ENCODE results near the gene PCBP1.
"Not testable (repeated sequence)": the region's sequence is repeated elsewhere in the genome, so short reads cannot be mapped to it uniquely, and the experiment has no call there.

PCBP1 gene

DNA sequence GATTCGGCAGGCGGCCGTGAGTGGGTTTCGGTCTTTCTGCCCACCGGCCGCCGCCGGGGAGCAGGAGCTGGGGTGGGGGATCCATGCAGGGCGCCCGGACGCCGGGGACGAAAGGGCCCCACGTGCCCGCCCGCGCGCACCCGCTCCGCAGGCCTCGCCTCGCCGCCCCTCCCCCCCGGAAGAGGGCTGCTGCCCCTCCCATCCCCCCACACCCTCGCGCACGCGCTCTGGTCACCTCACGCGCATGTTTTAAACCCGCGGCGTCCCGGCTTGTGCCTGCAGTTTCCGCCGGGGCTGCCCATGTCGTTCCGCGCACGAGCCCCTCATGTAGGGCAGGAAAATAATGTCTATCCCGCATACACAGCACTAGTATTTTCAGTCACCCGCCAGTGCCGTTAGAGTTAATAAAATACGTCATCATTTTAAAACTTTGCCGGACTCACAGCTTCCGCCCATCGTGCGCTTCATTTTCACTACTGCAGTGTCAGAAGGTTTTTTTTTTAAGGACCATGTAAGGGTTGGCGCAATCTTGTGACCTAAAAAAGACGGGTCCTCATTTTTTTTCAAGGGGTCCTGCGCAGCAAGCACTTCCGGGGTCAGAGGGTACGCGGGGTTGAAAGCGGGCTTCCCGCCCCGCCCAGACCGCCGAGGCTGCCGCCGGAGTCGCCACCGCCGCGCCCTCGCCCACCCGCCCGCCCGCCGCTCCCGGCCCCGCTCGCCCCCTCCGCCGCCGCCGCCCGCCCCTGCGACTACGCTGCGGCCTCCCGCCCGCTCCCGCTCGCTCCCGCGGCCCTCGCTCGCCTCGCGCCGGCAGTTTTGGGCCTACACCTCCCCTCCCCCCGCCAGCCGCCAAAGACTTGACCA is at the start of gene PCBP1:
TSS of gene PCBP1 (plus strand) at position 640 of the 864 bp plus-strand sequence. CDS start 267 bp downstream, outside the sequence.
- peak; percentile 92 for DNase-seq

DNA sequence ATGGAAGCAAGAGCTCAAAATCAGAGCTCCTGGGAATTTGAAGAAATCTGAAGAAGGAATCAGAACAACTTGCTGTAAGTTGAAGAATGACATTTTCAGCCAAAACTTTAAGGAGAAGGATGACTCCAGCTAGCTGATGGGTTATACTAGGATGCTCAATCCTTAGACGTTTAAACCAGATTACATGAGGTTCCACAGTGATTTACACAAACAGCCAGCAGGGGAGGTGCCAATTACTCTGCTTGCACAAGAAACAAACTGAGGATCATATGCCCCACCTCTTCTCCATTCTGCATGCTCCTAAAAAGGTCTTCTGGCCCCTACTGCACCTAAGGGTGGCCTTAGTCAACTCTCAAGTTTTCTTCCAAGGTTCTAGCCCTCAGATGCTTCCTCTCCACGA is 47.9 kb upstream of the PCBP1 start:
- DNase-seq = no peak

DNA sequence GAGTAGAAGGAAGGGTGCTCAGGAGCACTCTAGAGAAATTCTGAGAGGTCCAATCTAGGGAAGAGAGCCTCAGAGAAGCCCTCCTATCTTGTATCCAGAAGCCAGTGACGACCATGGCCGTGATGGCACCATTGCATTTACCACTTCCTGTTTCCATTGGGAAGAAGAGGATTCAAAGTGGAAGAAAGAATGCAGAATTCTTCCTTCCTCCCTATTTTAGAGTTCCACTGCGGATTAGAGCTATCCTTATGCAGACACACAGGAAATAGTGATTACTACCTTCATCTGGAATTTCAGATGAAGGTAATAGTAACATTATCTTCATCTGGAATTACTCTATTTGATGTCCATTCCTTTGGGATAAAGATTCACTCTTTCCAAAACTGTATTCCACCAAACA is 45.6 kb upstream of the PCBP1 start:
- no peak for DNase-seq

DNA sequence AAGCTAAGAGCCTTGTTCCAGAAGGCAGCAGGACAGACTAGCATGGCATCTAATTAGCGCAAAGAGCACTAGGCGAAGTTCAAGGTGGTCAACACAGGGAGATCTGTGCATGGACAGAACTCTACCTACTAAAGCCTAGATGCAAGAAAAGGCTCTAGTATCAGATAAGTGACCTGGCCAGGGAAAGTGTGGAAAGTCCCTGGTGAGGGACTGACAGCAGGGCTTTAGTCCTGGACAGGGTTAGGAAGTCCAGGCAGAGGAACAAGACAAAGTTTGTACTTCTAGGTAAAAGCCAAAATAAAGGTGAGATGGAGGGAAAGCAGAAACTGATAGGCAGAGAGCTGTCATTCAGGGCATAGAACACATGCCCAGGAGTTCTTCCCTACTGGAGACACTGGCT is 45.0 kb upstream of the PCBP1 start:
- no peak for DNase-seq

DNA sequence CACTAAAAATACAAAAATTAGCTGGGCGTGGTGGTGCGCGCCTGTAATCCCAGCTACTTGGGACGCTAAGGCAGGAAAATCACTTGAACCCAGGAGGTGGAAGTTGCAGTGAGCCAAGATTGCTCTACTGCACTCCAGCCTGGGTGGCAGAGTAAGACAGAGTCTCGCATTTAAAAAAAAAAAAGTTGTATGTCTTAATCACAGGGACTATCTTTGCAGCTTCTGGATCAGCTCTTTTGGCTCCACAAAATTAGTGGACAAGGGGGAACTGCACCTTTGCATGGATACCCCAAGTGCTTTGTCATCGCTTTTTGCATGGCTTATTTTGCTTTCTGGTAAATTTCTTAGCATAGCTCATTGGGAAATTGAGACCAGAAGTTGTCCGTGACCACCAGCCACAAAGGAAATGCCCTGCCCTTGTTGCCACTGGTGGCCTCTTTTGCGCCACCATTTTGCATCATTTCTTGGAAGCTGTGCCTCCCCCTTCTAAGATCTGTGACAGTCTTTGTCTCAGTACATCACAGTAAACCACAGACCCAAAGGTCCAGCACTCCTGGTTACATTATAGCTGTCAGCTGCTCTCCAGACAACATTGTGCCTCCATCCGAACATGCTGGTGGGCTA is 43.9 kb upstream of the PCBP1 start:
- no peak for DNase-seq

DNA sequence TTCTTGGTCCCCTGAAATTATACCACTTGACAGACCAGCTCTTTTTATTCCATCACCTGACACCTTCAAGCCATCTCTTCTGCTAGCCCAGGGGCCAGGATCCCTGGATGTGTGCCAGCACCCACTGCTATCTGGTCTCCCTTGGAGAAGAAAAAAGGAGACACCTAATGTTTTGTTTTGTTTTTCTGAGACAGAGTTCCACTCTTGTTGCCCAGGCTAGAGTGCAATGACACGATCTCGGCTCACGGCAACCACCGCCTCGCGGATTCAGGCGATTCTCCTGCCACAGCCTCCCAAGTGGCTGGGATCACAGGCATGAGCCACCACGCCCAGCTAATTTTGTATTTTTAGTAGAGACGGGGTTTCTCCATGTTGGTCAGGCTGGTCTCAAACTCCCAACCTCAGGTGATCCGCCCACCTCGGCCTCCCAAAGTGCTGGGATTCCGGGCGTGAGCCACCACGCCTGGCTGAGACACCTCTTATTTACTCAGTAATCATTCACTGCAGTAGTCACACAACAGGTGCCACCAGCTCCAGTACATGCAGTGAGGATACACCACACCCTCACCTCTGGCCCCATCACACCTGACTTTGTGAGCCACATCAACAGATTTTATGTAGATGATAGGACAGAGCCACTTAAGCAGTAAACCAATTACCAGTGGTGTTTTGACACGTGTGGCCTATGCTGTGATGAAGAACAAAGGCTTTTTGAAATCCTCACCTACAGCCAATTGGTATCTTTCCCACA is 42.8 kb upstream of the PCBP1 start:
- no peak for DNase-seq

DNA sequence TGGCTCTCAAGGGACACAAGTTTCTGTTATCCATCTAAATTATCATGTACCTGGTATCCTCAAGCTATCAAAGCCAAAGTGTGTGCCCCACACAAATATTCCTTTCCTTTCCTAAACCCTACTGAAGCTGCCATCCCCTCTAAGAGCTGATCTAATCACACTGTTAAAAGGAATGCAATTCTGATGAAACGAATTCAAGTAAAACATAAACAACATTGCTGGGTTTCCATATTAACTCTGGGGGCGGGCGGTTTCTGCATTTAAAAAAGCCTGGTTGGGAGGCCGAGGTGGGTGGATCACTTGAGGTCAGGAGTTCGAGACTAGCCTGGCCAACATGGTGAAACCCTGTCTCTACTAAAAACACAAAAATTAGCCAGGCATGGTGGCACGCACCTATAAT is 41.9 kb upstream of the PCBP1 start:
- DNase-seq = no peak

DNA sequence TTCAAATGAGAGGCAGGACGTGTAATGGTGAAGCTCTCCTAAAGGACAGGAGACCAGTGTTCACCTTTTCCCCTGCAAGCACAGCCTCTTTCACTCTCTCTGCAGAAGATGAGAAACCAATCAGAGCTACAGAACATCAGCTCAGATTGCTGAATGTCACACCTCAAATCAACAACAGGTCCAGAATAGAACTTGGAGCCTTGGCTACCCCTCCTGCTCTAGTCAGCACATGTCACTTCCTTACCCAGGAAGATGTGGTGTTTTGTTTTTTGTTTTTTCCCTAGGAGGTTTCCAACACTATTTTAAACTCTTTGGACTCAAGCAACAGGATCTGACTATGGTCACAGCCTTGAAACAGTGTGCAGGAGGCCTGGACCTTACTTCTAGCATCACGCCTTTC is 41.3 kb upstream of the PCBP1 start:
- DNase-seq = no peak

DNA sequence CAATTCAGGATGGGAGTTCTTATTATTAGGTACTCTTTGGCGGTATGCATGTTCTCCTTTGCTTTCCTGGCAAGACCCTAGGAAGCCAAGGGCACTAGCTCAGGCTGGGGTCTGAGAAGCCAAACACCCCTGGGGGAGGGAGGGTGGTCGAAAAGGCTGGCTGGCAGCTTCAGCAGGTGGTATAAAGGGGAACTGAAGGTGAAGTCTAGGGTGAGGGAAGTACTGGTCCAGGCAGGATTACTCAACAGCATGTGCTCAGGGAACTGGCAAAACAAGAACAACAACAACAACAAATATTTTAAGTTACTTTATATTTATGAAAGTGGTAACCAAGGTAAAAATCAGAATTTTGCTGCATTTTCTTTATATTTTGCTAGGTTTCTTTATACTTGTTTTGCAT is 40.7 kb upstream of the PCBP1 start:
- DNase-seq = no peak

DNA sequence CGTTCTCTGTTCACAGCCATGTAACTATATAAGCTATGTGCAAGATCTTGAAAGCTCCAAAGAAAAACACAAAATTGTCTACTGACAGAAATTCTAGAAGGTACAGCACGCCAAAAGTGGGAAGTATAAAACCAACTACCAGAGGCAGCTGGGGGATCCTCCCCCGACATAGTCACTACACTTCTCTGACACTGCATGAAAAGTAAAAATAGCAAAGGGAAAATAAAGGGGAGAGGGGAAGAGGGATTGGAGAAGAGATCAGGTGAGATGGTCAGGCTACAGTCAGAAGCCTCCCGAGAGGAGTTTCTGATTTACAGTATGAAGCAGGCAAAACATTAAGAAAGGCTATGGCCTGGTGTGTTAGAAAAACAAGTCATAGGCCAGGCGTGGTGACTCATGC is 39.8 kb upstream of the PCBP1 start:
- no peak for DNase-seq

DNA sequence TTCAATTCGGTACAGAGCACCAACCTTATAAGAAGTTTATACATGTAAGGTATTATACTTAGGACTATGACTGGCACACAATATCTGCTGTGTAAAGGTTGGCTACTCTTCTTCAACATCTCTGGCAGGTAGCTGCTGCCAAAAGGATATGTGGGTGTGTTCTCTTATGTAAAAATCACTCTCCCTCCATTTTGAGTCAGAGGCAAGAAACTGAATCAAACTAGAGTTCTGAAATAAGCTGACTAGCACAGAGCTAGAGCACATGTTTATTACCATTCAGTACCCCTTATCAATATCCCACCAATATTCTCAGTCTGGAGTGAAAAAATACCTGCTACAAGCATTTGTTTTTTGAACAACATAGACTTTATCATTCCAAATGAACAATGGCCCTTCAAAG is 38.0 kb upstream of the PCBP1 start:
- no peak for DNase-seq

DNA sequence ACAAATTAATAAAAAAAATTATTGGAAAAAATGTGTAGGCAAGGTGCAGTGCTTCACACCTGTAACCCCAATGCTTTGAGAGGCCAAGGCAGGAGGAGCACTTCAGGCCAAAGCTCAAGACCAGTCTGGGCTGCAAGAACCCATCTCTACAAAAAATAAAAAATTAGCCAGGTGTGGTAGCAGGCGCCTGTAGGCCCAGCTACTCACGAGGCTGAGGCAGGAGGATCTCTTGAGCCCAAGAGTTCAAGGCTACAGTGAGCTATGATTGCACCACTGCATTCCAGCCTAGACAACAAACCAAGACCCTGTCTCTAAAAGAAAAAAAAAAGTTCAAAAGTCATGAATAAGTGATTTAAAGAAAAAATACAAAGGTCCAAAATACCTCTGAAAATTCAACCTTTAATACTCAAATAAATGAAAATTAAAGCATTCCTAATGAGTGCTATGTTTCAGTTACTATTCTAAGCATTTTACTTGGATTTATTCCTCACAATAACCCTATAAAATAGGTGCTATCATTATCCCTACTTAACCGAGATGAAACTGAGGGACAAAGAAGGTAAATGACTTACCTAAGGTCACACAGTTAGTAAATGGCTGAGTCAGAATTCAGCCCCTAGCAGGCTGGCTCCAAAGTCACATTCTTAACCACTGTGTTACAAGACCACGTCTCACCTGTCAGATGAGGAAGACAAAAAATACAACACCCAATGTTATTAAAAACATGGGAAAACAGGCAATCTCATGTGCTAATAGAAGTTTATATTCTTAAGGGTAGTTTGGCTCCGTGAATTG is 36.4 kb upstream of the PCBP1 start:
- DNase-seq = no peak

DNA sequence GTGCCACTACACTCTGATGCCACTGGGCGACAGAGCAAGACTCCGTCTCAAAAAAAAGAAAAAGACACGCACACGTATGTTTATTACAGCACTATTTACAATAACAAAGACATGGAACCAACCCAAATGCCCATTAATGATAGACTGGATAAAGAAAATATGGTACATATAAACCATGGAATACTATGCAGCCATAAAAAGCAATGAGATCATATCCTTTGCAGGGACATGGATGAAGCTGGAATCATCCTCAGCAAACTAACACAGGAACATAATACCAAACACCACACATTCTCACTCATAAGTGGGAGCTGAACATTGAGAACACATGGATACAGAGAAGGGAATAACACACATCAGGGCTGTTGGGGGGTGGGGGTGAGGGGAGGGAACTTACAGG is 32.0 kb upstream of the PCBP1 start:
- DNase-seq = not testable (repeated sequence)

DNA sequence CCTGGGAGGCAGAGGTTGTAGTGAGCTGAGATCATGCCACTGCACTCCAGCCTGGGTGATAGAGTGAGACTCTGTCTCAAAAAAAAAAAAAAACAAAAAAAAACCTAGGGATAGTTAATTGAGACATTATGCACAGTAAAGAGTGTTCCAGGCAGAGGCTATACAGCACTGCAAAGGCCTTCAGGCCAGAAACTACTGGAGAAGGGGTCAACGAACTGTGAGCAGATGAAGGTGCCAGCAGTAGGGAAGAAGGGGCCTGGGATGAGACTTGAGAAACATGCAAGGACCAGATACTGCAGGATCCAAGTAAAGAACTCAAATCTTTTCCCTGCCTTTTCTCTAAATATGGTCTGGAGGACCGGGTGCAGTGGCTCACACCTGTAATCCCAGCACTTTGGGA is 26.0 kb upstream of the PCBP1 start:
- DNase-seq = no peak

DNA sequence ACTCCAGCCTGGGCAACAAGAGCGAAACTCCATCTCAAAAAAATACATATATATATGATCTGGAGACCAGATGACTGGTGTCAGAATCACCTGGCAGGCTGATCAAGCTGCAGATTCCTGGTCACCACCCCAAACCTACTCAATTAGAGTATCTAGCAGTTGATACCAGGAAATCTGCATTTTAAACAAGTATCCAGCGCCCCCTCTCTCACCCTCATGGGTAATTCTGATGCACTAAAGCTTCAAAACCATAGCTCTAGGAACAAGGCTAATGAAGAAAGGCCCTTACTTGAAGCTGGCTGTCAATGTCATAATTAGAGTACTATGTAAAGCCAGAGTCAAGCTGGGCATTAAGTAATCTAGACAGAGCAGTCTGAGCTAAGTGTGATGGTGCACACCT is 25.0 kb upstream of the PCBP1 start:
- DNase-seq = no peak

DNA sequence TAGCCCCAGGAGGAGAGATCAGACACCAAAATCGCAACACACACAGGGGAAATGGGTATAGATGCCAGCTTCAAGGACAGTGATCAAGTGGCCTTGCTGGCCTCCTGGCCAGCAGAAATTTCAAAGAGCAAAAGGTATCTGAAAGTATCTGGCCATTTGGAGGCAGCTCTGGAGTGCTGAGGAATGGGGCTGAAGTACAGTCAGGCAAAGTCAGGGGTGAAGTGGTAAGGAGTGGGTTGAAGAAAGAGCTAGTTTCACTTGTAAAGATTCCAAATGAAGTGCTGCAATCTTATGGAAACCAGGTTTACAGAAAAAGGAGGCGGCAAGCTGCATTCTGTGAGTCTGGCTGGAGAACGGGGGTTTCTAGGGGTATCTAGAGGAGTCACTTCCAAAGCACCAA is 19.2 kb upstream of the PCBP1 start:
- DNase-seq = no peak

DNA sequence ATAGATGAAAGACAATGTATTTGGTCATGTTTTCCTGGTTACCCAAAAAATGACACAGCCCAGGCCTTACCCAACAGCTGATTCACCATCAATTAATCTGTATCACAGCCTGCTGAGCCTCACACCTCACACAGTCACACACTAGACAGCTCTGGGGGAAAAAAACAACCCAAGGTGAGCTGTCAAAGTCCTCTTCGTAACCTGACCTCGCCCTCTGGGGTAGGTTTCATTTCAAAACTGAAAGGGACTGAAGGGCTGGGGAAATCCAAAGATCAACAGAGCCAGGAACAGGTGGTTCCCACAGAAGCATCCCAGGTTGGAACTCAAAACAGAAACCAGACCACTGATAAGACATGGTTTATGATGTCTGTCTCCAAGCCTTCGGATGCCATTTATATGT is 18.2 kb upstream of the PCBP1 start:
- no peak for DNase-seq

DNA sequence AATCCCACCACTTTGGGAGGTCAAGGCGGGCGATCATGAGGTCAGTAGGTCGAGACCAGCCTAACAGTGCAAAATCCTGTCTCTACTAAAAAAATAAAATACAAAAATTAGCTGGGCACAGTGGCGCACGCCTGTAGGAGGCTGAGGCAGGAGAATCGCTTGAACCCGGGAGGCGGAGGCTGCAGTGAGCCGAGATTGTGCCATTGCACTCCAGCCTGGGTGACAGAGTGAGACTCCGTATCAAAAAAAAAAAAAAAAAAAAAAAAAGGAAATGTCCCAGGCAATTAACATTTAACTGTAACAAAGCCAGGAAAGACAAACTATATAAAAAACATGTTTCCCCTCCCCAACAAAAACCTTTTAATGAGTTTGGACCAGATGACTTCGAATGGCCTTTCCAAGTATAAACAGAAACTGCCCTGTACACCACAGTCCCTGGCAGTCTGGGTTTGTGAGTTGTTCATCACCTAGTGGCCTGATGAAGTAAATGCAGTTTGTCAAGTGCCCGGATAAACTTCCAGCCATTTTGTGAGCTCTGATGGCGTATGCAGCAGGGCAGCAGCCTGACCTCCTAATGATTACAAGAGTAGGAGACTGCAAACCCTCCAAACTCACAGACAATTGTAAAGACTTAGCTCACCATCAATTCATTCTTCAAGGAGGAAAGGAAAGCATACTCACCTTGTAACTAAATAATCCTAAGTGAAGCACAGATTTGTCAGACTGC is 16.6 kb upstream of the PCBP1 start:
- DNase-seq = peak; percentile 72

DNA sequence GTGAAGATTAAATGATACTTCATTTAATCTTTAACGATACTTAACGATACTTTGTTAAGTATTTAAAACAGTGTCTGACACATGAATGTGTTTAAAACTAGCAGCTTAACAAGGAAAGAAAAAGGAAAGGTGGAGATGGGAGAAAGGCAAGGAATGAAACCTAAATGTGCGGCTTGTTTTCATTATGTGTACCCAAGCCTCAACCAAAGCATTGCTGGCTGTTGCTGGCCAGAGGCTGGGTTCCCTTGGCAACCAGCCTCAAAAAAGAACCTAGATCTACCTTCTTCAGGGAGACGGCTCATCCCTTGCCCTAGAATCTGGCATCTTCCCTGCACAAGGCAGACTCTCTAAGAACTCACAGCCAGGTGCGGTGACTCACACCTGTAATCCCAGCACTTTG is 13.8 kb upstream of the PCBP1 start:
- no peak for DNase-seq

DNA sequence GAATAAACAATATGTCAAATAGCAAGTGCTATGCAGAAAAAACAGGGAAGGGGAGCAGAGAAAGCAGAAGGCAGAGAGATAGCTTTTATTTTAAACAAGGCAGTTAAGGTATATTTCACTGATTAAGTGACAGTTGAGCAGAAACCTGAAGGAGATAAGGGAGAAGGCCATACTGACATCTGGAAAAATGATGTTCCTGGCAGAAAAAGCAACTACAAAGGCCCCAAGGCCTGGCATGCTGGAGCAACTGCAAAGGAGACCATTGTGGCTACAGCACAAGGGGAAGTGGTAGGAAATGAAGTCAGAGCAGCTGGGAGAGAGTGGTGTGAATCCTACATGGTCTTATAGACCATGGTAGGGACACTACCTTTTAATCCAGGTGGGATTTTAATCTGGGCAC is 8.9 kb upstream of the PCBP1 start:
- no peak for DNase-seq

DNA sequence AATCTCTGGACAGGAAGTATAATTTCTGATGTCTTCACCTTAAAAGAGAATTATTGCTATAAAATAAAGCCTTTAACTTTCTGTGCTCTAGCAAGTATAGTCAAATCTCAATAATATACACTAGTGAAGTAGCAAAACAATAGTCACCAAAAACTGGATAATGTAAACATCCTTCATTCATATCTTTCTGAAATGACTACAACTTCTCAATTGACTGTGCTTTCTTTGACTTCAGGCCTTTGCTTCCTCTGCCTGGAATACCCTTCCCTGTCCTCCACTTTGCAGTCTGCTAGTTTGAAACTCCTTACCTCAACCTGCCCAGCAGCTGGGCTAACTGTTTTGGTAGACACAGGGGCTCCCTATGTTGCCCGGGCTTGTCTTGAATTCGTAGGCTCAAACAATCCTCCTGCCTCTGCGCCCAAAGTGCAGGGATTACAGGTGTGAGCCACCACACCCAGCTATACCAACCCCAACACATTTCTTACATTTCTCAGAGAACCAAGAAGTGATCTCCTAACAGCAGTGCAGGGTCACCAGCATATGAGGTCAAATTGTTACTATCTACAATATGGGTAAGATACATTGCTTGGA is 6.6 kb upstream of the PCBP1 start:
- DNase-seq = no peak

DNA sequence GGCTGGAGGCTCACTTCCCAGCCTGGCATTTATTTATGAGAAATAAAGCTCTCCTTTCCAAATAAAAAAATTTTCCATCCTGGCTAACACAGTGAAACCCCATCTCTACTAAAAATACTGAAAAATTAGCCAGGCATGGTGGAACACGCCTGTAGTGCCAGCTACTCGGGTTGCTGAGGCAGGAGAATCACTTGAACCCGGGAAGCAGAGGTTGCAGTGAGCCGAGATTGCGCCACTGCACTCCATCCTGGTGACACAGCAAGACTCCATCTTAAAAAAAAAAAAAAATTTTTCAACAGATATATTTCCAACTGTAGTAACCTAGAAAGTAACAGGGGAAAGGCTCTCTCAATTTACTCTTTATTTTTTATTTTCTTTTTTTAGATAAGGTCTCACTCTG is 6.1 kb upstream of the PCBP1 start:
- DNase-seq = no peak

Measured in NCI-H446 treated with DMSO at 0.1 percent for 48 hours (cell line).